GM19463 (cell line): ENCODE data around the gene PARD3.

Source experiments
- ATAC-seq: cut with Tn5 transposase; IDR thresholded peaks from one replicate; pipeline ENCODE4 v1.9.1; 2021; ENCODE audit warnings: mild to moderate bottlenecking, moderate library complexity; ENCODE audit not compliant: unreplicated experiment

PARD3 gene

DNA sequence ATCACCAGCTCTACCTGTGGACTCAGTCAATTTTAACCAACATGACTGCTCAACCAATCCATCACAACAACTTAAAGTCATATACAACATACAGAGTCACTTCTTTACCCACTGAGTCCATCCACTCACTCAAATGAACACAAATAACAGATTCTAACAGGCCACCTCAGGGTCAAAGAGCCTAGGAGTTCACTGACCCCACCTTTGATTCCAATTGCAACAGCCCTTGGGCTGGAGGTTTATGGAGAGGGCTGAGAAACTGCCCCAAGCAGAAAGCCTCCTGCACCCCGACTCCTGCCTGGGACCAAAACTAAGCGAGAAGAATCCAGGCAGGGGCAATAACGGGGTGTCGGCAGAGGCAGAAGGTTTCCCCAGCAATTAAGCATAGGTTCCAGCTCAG lies 263.8 kb downstream of the PARD3 start:
- no peak for ATAC-seq

DNA sequence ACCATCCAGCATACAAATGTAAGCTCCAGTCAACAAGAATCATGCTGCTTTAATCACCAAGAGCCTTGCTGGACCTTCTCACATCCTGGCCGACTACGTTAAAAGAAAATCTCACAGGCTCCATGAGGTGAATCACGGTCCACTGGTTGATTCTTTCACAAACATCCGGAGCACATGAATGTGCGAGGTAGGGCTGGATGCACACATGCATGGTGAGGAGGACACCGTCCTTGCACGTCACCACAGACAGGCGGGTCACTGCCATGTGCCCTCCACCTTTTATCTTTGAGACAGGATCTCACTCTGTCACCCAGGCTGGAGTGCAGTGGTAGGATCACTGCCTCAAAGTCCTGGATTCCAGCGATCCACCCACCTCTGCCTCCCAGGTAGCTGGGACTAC lies 265.1 kb downstream of the PARD3 start:
- no peak for ATAC-seq

DNA sequence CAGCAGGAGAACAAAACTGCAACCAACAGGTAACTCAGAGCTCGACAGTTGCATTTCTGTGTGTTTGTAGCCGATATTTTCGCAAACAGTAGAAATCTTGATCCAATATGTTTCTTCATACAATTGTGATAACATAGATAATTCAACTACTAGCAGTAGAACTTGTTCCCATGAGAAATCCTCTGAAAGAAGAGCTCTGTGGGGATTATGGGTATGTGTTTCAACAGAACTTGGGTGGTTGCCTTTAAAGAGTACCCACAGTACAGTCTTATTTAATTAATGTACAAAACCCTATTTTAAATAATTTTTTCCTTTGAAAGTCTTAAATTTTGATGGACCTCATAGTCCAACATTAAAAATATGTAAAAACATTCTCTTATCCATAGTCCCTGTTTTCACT lies 266.1 kb downstream of the PARD3 start:
- ATAC-seq = no peak

DNA sequence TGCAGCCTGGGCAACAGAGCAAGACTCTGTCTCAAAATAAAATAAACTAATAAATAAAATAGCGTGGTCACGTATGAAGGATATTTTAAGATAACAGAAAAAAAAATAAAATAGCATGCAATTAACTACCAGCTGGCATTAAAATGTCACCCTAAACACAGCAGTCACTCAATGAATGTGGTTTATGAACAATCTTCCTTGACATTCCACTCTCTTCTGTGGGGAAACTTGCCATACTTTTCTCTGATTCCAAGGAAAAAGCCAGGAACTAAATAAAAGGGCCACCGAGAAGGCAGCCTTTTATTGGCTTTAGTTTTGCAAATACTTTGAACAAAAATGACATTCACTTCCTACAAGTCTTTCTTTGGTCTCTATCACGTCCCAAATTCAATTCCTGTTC lies 266.6 kb downstream of the PARD3 start:
- ATAC-seq = no peak

DNA sequence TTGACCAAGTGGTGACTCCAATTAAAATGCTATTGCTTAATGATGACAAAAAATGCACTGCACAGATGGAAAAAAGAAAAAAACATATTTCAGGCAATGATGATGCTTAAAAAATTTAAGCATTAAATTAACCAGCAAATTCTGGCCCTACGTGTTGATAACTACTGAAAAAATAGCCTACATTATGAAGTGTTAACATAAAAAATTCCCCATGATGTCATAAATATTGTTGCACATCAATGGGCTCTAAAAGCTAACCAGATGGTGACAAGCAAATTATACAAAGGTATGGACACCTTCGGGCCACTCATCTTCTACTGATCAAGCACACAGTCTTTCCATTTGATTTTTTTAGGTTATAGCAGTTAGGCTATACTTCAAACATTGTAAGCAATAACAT lies 267.4 kb downstream of the PARD3 start:
- ATAC-seq = no peak

DNA sequence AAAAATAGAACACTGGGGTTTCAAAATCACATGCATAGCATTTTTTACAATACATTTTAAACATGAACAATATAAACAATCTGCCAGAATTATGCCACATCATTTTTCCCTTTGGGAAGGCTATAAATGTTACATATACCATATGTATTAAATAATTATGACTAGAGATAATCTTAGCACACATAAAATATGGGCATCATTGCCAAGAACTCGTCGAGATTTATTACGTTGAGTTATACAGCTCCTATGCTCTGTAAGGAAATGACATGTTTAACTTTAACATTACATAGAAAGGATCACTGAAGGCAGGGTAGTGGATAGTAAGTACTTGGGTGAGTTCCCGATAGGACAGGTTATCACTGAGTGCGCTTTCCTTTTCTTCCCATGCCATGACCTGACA lies 267.8 kb downstream of the PARD3 start:
- ATAC-seq = no peak

DNA sequence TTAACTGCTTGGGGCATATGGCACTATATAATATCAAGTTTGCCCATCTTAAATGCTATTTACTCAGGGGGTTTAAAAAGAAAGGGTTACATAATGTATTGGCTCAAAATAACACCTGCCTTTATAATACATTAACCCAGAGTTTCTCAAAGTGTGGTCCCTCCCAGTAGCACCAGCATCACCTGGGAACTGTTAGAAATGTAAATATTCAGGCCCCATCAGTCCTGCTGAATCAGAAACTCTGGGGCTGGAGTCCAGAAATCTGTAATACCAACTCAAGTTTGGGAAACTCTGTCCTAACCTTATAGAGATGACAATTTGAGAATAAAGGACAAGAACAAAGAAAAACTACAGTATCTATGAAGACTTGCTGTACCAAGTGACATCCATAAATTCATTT lies 270.7 kb downstream of the PARD3 start:
- ATAC-seq = no peak

DNA sequence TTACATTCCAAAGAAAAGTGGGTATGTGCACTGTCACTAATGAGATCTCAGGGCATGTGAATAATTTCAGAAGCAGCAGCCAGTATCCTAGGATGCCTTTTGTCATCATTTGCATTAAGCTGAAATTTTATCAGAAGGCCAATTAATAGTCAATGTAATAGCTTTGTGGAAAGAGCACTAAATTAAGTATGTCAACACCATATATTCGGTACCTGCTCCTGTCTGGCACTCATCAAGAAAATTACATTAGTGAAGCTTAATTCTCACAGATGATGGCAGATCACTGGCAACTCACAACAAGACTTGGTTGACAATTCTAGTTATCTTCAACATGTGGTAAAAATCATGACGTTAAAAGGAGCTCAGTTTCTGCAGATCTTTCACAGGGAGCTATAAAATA lies 271.4 kb downstream of the PARD3 start:
- ATAC-seq = no peak

DNA sequence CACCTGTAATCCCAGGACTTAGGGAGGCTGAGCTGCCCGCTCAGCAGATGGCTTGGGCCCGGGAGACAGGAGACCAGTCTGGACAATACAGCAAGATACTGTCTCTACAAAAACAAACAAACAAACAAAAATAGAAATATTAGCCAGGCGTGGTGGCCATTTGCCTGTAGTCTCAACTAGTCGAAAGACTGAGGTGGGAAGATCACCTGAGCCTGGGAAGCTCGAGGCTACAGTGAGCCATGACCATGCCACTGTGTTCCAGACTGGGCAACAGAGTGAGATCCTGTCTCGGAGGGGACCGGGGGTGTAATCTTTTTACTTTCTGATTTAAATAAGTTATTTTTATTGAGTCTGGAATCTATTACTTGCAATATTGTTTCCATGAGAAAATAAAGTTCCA lies 274.6 kb downstream of the PARD3 start:
- no peak for ATAC-seq

DNA sequence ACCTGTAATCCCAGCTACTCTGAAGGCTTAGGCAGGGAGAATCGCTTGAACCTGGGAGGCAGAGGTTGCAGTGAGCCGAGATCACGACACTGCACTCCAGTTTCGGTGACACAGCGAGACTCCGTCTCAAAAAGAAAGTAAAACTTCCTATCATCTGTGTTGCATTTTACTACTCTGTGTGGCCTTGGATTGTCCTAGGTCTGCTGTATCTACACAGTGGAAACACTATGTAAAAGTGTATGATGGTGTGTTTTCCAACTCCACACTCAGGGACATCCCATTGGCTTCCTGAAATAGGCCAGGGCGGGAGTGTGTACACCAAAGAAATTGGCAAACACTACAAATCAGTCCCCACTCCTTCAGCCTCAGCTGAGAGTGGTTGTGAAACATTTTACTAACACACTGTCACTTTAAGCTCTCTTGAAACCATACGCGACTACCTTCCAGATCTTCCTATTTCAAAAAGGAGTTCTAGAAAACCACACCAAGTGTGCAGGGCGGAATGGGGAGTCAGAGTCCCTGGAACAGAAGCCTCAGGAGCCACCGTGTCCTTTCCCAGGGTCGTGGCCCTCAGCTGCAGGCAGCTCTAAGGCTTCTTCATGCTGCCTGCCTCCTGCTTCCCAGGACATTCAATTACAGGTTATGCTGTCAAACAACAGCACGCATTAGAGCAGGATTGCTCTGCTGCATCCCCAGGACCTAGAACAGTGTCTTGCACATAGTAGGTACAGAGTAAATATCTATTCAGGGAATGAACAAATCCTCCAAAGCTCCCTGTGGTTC lies 275.4 kb downstream of the PARD3 start:
- peak; percentile 50 for ATAC-seq

DNA sequence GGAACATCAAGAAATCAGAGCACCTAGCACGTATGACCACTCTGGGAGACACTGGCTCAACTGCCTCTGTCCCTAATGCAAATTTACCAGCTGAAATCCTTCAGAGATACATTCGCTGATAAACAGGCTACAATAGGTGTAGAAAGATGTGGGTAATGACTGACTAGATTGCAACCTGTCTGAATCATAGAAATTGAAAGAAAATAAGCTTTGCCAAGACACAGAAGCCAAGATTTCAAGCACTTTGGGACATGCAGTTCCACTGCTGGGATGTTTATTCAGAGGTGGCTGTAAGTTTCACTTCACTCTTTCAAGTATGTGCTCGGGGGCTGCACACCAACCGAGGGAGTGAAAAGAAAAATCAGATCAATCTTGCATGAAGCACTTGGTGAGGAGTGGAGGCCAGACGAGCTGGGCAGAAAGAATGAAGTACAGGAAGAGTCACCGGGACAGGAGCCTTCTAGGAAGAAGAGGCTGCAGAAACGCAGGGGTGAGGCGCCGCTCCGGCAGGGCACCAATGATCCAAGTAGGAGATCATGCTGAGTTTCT lies 276.7 kb downstream of the PARD3 start:
- ATAC-seq = peak; percentile 39

DNA sequence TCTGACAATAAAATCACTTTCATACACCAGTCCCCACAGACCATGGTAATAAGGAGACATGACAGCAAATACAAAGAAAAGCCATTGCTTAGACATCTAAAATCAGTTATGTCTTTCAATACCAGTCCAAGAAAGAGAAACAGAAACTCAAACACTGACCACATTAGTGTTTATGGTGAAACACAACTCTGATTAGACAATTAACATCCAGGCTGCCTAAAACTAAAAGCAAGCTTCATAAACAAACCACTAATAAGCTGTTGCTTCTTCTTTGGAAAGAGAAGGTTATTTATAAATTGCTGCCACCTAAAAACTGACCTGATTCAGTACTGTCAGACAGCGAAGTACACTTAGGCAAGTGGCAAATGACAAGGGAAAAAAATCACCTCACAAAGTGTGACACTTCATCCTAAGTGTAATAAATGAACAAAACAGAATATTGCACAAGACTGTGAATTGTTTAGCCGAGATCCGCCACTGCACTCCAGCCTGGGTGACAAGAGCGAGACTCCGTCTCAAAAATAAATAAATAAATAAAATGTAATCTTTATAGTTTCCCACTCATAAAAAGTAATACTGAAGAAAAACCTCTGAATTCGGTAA lies 277.4 kb downstream of the PARD3 start:
- peak; percentile 66 for ATAC-seq

DNA sequence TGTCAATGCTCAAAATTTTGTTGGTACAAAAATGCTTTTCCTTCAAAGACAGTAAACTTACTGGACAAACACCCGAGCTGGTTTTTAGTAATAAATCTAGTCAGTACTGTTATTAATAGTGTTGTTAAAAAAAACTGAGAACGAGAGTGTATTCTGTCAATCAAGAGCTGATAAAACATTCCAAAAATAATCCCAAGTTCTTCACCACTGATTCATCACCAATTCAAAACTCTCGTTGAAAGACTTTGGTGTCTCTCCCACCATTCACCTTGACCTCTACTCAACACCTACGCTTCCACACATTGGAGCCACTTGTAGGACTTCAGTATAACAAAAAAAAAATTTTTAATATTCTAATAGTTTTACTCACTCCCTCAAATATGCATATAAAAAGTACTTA lies 279.2 kb downstream of the PARD3 start:
- no peak for ATAC-seq

DNA sequence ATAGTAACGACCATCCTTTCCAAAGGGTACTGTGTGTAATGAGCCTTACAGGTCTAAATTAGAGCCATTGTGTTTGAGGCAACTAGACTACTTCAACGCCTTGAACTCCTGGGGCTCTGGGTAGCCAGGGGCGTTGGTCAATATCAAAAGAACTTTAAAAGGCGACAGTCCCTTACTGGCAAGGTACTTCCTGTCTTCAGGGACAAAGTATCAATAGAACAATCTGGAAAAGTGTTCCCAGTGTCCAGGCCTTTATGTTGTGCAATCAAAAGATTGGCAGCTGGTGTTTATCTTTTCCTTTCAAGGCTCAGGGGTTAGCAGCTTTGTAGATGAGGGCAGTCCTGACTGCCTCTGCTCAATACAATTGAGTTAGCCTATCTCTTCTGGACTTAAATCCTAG lies 284.3 kb downstream of the PARD3 start:
- no peak for ATAC-seq

DNA sequence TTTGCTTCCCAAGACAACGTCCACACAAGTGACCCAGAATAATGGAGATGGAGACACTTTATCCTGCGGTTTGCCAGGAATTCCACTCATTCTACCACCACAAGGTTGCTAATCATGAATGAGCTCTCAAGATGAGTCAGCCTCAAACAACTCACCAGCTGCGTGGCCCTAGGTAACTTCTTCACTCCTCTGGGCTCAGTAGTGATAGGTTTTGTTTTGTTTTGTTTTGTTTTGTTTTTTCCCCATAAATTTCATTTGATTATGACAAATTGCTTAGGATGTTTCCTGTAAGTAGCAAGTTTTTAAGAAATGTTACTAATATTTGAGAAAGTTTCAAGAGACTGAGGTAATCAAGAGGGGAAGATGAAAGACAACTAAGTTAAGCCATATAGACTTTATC lies 286.8 kb downstream of the PARD3 start:
- ATAC-seq = peak; percentile 61

DNA sequence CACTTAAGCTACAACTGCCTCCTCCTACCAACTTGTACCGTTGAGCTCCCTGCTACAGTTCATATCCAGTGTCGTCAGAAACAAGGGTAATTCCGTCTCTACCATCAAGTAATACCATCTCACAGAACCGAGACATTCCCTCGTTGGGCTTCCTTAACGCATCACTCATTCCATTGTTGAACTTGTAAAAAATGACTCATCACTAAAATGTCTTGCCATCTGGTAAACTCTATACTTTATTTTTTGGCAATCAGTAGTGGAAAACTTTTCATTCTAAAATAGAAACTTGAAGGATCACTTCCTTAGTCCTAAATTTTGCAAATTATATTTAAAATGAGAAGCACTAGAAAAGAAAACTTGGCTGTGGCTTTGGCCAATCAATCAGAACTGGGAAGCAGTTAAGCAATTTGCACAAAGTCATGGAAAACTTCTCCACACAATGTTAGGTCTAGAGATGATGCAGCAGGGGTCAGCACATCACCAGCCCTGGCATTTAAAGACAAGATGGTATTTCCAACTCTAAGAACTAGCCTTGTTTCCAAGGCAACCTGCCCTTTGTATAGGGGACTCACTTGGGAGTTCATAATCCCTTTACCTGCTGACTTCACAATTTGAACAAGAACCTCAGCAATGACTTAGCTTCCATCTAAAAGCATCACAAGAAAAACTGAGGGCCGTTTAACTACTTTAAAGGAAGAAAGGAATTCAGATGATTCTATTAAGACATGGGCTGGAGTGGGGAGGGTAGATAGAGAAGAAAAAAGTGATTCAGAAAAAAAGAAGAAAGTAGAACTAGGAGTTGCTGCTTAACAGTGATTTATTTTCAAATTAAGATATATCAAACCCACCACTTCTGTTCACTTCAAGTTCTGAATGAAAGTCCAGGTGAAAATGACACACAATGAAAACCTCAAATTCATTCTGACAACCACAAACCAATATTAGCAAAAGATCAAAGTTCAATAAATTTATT lies 288.1 kb downstream of the PARD3 start:
- no peak for ATAC-seq

DNA sequence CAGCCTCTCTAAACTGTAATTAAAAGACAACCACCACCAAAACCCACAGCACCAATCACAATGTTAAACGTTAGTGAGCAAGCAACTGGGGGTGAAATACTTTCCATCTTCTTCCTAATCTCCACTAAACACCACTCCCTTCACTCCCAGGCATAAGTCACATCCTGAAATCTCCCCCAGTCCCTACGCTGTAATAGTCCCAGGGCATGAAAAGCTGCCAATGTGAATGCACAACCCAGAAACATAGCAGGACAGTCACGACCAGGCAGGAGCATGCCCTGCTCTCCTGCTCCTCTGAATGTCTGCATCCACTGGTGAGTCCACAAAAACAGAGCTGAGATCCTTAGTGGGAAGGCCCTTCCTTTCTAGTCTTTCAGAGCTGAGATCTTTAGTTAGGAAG lies 288.9 kb downstream of the PARD3 start:
- ATAC-seq = no peak

DNA sequence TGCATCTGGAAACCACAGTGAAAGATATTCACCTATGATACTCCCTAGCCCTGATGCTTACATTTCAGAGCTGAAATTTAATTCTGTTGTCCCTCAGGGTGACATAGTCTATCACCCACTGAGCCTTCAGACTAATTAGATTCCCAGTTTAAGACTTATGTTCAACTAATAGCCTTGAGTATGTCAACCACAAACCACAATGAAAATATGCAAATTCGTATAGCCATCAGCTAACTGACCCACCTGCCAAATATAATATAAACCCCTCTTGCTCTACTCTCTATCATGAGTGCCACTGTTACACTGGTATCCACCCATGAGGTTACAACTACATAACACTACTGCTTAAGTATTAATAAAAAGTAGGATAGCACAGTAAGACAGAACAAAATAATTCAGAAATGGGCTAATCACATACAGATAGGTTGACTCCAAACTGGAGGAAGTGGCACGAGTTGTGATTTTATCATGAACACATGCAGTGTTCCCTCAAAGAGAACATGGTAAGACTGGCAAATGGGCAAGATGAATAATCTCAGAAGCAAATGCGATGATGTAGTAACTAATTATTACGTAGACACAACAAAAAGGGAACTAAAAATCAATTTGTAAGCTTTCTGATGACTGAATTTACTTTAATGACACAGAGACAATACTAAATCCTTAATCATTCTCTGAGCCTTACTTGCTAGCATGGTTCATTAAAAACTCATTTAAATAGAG lies 290.6 kb downstream of the PARD3 start:
- ATAC-seq = peak; percentile 52

DNA sequence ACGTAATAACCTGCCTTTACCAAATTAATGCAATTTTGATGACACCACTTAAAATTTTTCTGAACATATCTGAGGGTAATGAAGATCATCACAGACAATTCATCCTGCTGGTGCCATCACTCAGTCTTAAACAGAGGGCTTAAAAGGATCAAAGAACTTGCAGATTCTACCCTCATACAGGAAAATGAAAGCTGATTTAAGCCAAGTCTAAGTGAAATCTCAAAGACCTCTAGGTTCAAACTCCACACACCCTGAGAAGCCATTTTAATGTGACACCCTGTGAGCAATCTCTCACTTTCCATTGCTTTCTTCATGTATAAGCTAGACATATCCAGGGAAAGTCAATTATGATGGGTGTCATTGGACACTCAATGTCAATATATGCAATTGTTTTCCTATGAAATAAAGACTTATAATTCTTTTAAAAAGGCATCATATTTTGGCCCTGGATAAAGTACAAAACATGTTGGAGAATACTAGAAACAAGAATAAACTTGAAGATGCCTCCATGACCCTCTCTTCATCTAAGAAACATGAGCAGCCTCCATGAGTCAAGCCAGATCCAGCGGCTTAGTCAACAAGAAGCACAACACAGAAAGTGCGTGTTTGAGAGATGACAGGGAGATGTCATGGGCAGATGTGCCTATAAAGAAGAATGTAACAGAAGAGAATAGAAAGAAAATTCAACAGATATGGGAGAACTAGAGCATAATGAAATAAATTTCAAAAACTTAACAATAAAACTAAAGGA lies 291.9 kb downstream of the PARD3 start:
- ATAC-seq = no peak

DNA sequence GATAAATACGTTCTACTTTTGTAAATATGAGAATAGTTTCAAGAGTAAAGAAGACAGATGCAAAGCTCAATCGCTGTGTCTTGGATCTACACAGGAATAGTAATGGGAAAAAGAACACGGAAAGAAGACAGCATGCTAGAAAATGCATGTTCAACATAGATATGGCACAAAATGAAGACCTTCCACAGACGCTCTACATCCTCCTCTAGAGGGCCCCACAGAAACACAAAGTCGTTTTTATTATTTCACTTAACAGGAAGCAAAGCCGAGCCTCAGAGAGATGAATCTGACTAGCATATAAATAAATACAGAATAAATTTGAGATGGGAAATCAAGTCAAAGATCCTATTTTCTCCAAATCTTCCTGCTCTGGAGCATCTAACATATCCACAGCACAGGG lies 292.6 kb downstream of the PARD3 start:
- no peak for ATAC-seq
